Prostate gland (tissue), 2 donors: ENCODE measurements around the gene IL17RD. TPM values are rescaled to one million over a fixed set of nuclear protein-coding genes. Genes with fewer than 3 reads are reported as not detected.

Experiments used
- DNase-seq: peaks from one replicate; pipeline ENCODE4 v3.0.0-alpha.2; 2019; ENCODE audit warnings: low spot score
- H3K27ac ChIP-seq, 2 donors: fragments of 200-600 bp; sonication (generic); 2 replicates each; pipeline ENCODE4 v1.5.1; 2017 to 2019
- H3K27me3 ChIP-seq: fragments of 200-600 bp; sonication (generic); replicated peaks from 2 replicates; pipeline ENCODE4 v1.5.1; 2019; ENCODE audit not compliant: insufficient read depth
- H3K36me3 ChIP-seq, 2 donors: fragments of 200-600 bp; sonication (generic); 1 replicate in 1 of 2; 2 replicates in 1 of 2; pipeline versions ENCODE4 v1.5.1 to v1.8.1; 2017 to 2019
- H3K4me1 ChIP-seq: fragments of 200-600 bp; sonication (generic); replicated peaks from 2 replicates; pipeline ENCODE4 v1.5.1; 2019
- H3K4me3 ChIP-seq, 2 donors: fragments of 200-600 bp; sonication (generic); 2 replicates each; pipeline ENCODE4 v1.5.1; 2017 to 2019
- H3K9me3 ChIP-seq: fragments of 200-600 bp; sonication (generic); 2 replicates; pipeline ENCODE4 v1.5.1; 2017
- CTCF ChIP-seq, 4 experiments: fragments of 200-600 bp in 2 of 4; fragments of 450-650 bp in 2 of 4; sonication (generic) in 2 of 4; IDR thresholded peaks; 1 replicate in 3 of 4; 2 replicates in 1 of 4; pipeline ENCODE4 v1.5.1; 2016 to 2019; ENCODE audit warnings: antibody characterized with exemption in 4 of 4, mild to moderate bottlenecking in 2 of 4, moderate library complexity in 2 of 4
- POLR2A ChIP-seq: fragments of 450-650 bp; IDR thresholded peaks from one replicate; pipeline ENCODE4 v1.6.1; 2016; ENCODE audit warnings: antibody characterized with exemption, mild to moderate bottlenecking
- POLR2AphosphoS5 ChIP-seq: sonication (generic); formaldehyde crosslinking; IDR thresholded peaks from one replicate; pipeline ENCODE4 v1.6.1; 2017; ENCODE audit warnings: antibody characterized with exemption
- WGBS: methylation state at CpG from one replicate; pipeline ENCODE4 v1.1.5; 2018; 5-methylcytosine and 5-hydroxymethylcytosine counted together
- intact Hi-C: fragments of 100-400 bp; cut with DNase I; formaldehyde crosslinking; loops from one replicate; pipeline ENCODE4 v1.14.2; 2022
- total RNA-seq, 2 donors: library from RNA; depleted of rRNA; stranded (reverse); fragments of >200 nt; gene quantifications; one replicate each; pipeline ENCODE4 v1.1.0, GENCODE V29; 2016

IL17RD gene
- total RNA-seq, 2 donors from 2014 or later = 8.3 to 19.9 TPM

- peak overlapping the region in 1 of 2 donors; percentile 61 for H3K4me3 ChIP-seq
- no peak overlapping the region for H3K27ac ChIP-seq
- peaks cover 7% of the 10 kb centered on the region for H3K4me1 ChIP-seq
- intact Hi-C loops = loop anchor here (5.0 kb wide), 1 partner anchor 63 kb away; no protein-coding TSS in a partner anchor
- no peaks in the 10 kb centered on the region for H3K27me3 ChIP-seq
- no peaks in the 10 kb centered on the region for H3K9me3 ChIP-seq
- no peak for TF ChIP-seq POLR2A
- TF ChIP-seq CTCF (IDR thresholded peaks at IDR 0.05) = no peak
- no peak for TF ChIP-seq POLR2AphosphoS5
- WGBS = 21% methylated on average over 4 of the region's 4 CpGs
- DNase-seq = no peak
- no peaks in the 10 kb centered on the region for H3K36me3 ChIP-seq
These were observed 488 bp upstream of the IL17RD start for GRCh38 chr3:57165641-57166040.

- intact Hi-C loops = no loop called here
- H3K36me3 ChIP-seq = no peaks in the 10 kb centered on the region
- H3K27ac ChIP-seq = peak overlapping the region; percentile 6 to 59
- no peaks in the 10 kb centered on the region for H3K9me3 ChIP-seq
- H3K27me3 ChIP-seq = no peaks in the 10 kb centered on the region
- H3K4me1 ChIP-seq = peaks cover 10% of the 10 kb centered on the region
- 4% methylated on average over 30 of the region's 30 CpGs for WGBS
- TF ChIP-seq POLR2A (no peak), CTCF (IDR thresholded peaks at IDR 0.05) (no peak), POLR2AphosphoS5 (no peak)
- H3K4me3 ChIP-seq = peak overlapping the region; percentile 60 to 61
- peak; percentile 19 for DNase-seq
These were observed 916 bp downstream of the IL17RD start for GRCh38 chr3:57164217-57164656.

DNA sequence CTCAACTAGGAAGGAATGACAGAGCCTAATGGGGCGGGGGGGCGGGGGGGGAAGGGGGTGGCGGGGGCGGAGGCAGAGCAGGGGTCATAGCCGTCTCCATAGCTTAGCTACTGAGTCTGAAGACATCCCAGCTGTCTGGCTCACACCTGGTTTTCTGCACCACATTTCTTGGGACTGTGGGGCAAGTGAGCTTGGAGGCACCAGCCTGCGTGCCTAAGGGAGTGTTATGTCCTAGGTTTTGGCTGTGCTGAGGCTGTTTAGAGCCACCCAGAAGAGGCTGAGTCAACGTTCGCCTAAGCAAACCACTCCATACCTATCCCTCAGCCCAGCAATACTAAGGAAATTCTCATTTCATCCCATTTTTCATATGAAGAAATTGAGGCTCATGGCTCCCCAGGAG, 1.4 kb downstream of the IL17RD start:
- WGBS = 36% methylated on average over 7 of the region's 8 CpGs
- Histone ChIP-seq H3K4me1 (peaks cover 10% of the 10 kb centered on the region), H3K9me3 (no peaks in the 10 kb centered on the region), H3K4me3 (no peak overlapping the region), H3K27ac (peak overlapping the region; percentile 6 to 59), H3K27me3 (no peaks in the 10 kb centered on the region), H3K36me3 (no peaks in the 10 kb centered on the region)
- no peak for DNase-seq
- TF ChIP-seq POLR2AphosphoS5 = no peak
- TF ChIP-seq POLR2A = no peak
- TF ChIP-seq CTCF (IDR thresholded peaks at IDR 0.05) = no peak
- intact Hi-C loops = no loop called here

- no peaks in the 10 kb centered on the region for H3K36me3 ChIP-seq
- no peak overlapping the region for H3K4me3 ChIP-seq
- H3K27me3 ChIP-seq = no peaks in the 10 kb centered on the region
- H3K27ac ChIP-seq = no peak overlapping the region
- peaks cover 10% of the 10 kb centered on the region for H3K4me1 ChIP-seq
- intact Hi-C loops = no loop called here
- DNase-seq = no peak
- WGBS = 61% methylated on average over 1 of the region's 1 CpG
- TF ChIP-seq CTCF (IDR thresholded peaks at IDR 0.05) = no peak
- no peak for TF ChIP-seq POLR2AphosphoS5
- no peak for TF ChIP-seq POLR2A
- H3K9me3 ChIP-seq = no peaks in the 10 kb centered on the region
These were observed 3.2 kb downstream of the IL17RD start for GRCh38 chr3:57161915-57162314.

GRCh38 chr3:57160765-57161538, 4.2 kb downstream of the IL17RD start:
- no peaks in the 10 kb centered on the region for H3K9me3 ChIP-seq
- no peak for DNase-seq
- TF ChIP-seq POLR2AphosphoS5 (no peak), CTCF (IDR thresholded peaks at IDR 0.05) (no peak), POLR2A (no peak)
- no peaks in the 10 kb centered on the region for H3K27me3 ChIP-seq
- peaks cover 10% of the 10 kb centered on the region for H3K4me1 ChIP-seq
- intact Hi-C loops = no loop called here
- peak overlapping the region; percentile 23 to 54 for H3K27ac ChIP-seq
- H3K36me3 ChIP-seq = no peaks in the 10 kb centered on the region
- WGBS = 10% methylated on average over 5 of the region's 5 CpGs
- H3K4me3 ChIP-seq = no peak overlapping the region
